NT2/D1 (cell line): ENCODE data around the gene ABTB2.

Source experiments
- SUZ12 ChIP-seq: IDR thresholded peaks from 2 replicates; pipeline ENCODE4 v1.6.1; 2011; ENCODE audit not compliant: insufficient read length, insufficient read depth; ENCODE audit errors: extremely low read depth
- YY1 ChIP-seq: IDR thresholded peaks from 2 replicates; pipeline ENCODE4 v1.6.1; 2011; ENCODE audit not compliant: insufficient read length, insufficient read depth

DNA sequence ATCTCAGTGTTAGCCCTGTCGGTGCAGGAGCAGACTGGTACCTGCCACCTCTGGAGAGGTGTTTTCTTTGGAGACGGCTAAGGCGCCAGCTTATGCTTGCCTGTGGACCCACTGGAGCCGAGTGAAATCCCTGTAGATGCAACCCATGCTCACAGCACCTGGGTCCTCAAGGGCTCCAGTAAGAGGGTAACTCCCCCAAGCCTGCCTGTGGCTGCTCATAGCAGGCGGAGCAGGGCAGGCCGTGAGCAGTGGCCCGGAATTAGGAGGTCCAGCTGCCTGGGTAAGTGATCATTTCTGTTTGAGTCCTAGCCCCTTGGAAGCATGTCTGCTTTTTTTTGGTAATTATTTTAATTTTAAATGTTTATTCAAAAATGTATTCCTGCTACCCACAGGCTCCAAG is 208.5 kb downstream of the ABTB2 start:
- TF ChIP-seq SUZ12 = no peak
- TF ChIP-seq YY1 = no peak
